ENCODE results near the gene RTN4.
A peak's percentile ranks its signal among the peaks of the same experiment; 100 is the strongest.
"Not testable (repeated sequence)": the region's sequence is repeated elsewhere in the genome, so short reads cannot be mapped to it uniquely, and the experiment has no call there.

Gene RTN4

GRCh38 chr2:55063226-55063625 lies 13.0 kb upstream of the RTN4 start:
- no peak for DNase-seq

- no peak for DNase-seq
Observed at GRCh38 chr2:55062754-55063153, 12.5 kb upstream of the RTN4 start.

- peak; percentile 80 for DNase-seq
Observed at GRCh38 chr2:55061523-55062344, 11.5 kb upstream of the RTN4 start.

GRCh38 chr2:55059793-55060192 lies 9.5 kb upstream of the RTN4 start:
- no peak for DNase-seq

GRCh38 chr2:55057474-55057873 lies 7.2 kb upstream of the RTN4 start:
- DNase-seq, result no peak

- DNase-seq, result peak; percentile 32
Observed at GRCh38 chr2:55056024-55056521, 5.8 kb upstream of the RTN4 start.

GRCh38 chr2:55054106-55054875 lies 4.0 kb upstream of the RTN4 start:
- DNase-seq, result peak; percentile 55

- not testable (repeated sequence) for DNase-seq
Observed at GRCh38 chr2:55053225-55053624, 3.0 kb upstream of the RTN4 start.

- DNase-seq, result no peak
Observed at GRCh38 chr2:55052129-55053061, 2.1 kb upstream of the RTN4 start.

GRCh38 chr2:55051026-55051866 lies 995 bp upstream of the RTN4 start:
- DNase-seq, result peak; percentile 83

GRCh38 chr2:55049821-55050099 lies 491 bp downstream of the RTN4 start:
- DNase-seq, result peak; percentile 68

- DNase-seq, result peak; percentile 88
Observed at GRCh38 chr2:55049043-55049820, 1.0 kb downstream of the RTN4 start.

- peak; percentile 60 for DNase-seq
Observed at GRCh38 chr2:55048508-55049042, 1.7 kb downstream of the RTN4 start.

- DNase-seq, result peak; percentile 27
Observed at GRCh38 chr2:55047677-55048299, 2.5 kb downstream of the RTN4 start.

GRCh38 chr2:55045780-55046179 lies 4.5 kb downstream of the RTN4 start:
- DNase-seq, result no peak

- DNase-seq, result no peak
Observed at GRCh38 chr2:55043841-55044240, 6.4 kb downstream of the RTN4 start.

- no peak for DNase-seq
Observed at GRCh38 chr2:55038428-55038827, 11.8 kb downstream of the RTN4 start.

GRCh38 chr2:55035716-55036115 lies 14.5 kb downstream of the RTN4 start:
- no peak for DNase-seq

- DNase-seq, result no peak
Observed at GRCh38 chr2:55033921-55034320, 16.3 kb downstream of the RTN4 start.

- no peak for DNase-seq
Observed at GRCh38 chr2:55033076-55033742, 17.0 kb downstream of the RTN4 start.

All from DMS53 (cell line).